GM19025 (cell line): ENCODE results near the gene CPPED1.

Source experiments
- ATAC-seq: cut with Tn5 transposase; IDR thresholded peaks from one replicate; pipeline ENCODE4 v1.9.1; 2021; ENCODE audit warnings: mild to moderate bottlenecking, low read depth, moderate library complexity; ENCODE audit not compliant: unreplicated experiment

CPPED1 gene

DNA sequence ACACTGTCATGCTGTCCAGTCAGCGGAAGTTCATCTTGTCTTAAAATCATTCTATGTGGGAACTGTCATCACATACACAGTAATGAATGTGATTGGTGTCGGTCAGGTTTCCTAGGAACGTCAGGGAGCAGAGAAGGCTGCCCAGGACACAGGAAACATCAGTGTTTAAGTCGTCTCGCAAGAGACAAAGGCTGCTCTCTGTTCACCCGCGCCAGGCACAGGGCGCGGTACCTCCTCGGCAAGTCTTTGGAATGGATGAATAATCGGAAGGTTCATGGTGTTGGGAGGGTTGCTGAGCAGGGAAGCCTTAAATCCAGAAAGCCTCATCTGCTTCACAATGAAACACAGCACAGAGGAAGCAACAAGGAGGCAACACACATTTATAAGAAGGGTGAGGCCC is 148.2 kb downstream of the CPPED1 start:
- no peak for ATAC-seq

DNA sequence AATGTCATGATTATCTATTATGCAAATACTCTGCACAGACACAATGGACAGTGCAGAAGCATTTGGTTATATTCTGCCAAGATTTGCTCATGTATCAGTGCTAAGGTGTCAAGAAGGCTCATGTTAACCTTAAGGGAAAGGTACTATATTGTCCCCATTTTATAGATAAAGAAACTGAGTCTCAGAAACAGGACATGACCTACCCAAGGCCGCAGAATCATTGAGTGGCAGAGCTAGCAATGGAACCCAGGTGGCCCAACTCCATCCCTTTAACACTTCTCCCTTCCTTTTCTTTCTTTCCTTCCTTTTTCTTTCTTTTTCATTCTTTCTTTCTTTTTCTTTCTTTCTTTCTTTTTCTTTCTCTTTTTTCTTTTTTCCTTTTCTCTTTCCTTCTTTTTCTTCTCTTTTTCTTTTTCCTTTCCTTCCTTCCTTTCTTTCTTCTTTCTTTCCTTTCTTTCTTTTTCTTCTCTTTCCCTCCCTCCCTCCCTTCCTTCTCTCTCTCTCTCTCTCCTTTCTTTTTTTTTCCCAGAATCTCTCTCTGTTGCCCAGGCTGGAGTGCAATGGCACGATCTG is 149.8 kb downstream of the CPPED1 start:
- no peak for ATAC-seq

DNA sequence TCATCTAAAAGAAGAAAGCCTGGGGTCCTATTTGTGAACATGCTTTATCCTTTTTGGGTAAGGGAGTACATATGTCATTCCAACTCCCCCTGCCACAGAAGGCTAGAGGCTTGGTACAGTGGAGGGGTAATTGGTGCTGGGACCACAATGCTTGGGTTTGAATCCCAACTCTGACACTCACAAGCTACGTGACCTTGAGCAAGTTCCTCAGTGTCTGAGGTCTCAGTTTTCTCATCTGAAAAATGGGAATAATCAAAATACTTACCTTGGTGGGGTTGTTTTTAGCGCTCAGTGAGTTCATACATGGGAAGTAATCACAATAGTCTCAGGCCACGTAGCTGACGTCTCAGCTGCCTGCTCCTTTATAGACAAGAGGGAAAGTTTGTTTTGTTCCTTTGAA is 150.8 kb downstream of the CPPED1 start:
- no peak for ATAC-seq

DNA sequence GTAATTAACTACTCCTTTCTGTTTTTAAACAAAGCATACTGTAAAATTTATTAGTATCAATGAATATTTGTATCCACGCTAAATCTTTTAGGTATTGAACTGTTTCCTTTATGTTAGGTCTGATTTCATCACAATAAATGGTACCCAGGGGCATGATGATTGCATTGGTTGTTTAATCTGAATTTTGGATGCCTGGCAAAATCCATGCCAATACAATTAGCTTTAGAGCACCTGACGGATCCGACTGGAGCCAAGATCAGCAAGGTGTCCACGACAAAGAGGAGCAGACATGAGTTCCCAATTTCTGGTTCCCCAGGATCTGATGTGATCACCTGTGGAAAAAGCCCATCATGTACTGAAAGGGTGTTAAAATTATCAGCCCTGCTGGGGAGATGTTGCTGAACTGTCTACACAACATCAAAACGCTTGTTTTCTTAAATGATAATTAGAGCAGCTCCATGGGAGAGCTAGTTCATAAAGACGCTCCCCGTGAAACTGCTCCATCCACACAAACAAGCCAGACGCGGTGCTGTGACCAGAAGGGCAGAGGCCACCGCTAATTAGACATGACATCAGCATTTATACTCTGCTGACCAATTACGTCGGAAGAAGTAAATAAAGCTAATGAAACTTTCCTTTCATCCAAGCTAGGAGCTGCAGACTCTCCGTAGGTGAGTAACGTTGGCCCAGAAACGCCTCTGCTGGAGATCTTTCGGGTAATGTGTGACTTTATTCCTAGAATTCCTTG is 151.7 kb downstream of the CPPED1 start:
- no peak for ATAC-seq

DNA sequence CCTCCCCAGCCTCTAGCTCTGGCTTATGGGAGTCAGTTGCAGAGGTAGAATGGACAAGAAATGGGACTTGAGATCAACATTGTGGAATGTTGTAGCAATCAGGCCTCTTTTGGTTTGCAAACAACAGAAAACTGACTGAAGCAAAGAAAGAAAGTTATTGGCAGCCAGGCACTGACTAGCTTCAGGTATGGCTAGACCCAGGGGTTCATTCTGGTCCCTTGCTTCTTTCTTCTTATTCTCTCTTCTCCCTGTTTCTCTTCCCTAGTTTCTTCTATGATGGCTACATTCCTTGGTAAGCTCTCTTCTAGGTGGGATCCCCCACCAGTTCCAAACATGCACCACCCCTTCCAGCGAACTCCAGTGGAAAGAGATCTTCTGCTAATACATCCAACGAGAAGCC is 154.3 kb downstream of the CPPED1 start:
- no peak for ATAC-seq

DNA sequence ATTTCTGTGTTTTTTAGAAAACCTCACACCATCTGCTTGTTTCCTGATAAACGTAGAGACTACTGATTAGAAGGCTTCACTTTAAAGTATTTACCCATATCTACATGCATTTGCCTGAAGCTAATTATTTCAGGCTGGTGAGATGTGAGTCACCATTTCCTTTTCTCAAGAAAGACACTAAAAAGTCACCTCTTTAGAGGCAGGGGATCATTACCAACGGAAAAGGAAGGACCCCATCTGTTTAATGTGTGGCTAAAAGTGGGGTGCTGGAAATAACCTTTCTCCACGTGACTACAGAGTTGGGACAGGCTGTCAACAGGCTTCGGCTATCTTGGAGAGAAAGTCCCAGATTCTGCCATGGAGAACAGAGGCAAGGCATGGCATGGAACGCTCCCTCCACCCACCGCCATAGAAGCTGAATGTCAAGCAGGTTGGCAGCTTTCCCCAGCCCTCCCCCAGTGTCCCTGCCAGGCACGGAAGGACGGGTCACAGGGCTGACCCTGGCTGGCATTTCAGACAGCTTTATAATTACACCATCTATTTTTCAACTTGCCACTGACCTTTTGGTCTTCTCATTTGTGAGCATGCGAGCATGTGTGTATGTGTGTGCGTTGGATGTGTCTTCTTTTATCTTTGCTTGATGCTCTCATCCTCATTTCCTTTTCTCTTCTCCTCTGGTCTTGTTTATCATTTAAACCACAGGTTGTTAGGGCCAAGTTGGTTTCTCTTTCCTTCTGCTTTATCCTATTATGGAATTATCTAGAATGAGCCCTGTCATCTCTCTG is 157.0 kb downstream of the CPPED1 start:
- peak; percentile 46 for ATAC-seq

DNA sequence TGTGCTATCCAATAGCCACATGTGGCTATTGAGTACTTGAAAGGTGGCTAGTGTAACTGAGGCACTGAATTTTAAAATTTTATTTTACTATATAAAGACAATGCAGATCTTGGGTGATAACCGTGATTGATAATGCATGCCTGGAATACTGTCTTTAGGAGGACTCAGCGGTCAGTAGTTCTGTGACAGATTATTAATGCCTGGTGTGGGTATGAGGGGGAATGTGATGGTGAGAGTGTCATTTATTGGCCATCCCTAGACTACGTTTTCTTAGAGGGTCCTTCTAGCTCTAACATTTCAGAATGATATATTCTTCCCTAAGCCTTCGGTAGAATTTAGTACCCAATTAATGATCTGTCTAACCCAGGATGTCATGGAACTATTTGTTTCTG is 157.6 kb downstream of the CPPED1 start:
- ATAC-seq: no peak

DNA sequence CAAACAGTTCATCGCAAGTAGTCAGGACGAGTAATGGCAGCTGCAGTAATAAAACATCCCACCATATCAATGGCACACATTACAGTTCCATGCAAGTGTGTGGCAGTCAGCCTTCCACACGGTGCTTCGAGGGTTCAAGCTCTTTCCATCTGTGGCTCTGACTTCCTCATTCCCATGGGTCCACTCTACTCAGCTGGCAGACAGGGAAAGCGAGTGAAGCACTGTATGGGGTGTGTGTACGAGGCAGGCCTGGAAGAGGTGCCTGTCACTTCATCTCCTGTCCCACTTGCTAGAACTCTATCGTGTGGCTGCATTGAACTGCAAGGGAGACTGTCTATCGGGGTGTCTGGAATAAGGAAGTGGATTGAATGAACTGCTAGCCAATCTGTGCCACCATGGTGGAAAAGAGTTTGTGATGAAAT is 160.6 kb downstream of the CPPED1 start:
- ATAC-seq: no peak

DNA sequence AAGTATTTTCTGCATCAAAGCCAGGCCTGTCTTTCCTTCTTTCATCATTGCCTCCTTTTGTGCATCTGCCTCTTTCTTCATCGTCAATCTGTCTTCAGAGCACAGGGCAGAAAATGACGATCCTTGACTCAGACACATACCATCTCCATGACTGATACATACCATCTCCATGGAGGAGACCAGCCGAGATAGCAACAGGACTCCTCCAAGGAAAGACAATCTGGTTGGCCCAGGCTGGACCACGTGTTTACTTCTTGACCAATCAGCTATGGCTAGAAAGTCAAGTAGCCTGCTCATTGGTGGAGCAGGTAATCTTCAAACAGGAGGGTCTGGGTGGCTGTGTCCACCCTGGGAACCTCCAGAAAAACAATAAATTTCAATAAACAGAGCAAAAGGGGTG is 164.6 kb downstream of the CPPED1 start:
- no peak for ATAC-seq

DNA sequence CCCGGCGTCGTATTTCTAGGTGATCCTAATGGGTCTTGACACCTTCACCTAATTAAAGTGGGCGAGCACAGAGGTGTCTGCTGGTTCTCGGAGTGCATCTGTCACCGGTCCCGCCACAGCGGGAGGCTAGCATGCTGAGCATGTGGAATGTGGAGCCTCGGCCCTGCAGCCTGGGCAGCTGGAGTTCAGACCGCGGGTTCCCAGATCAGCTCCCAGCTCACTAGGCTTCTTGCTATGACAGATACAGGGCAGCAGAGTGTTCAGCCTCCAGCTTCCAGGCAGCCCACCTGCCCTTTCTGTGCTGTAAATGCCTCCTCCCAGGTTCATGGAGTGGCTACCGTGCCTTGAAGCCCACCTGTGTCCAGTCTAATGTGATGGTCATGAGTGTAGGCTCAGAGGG is 166.7 kb downstream of the CPPED1 start:
- no peak for ATAC-seq

DNA sequence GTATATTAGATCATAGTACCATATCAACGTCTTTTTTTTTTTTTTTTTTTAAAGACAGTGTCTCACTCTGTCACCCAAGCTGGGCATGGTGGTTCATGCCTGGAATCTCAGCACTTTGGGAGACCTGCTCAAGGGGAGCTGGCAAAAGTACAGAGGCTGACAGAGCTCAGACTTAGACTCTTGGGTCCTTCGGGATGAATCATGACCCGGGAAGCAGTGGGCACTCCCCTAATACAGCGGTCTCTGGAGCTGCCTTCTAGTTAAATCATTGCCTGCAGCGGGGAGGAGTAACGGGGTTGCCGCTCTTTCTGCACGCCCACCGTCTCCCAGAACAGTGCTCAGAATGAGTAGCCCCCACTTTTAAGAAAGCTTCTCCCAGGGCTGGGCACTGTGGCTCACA is 174.4 kb downstream of the CPPED1 start:
- no peak for ATAC-seq

DNA sequence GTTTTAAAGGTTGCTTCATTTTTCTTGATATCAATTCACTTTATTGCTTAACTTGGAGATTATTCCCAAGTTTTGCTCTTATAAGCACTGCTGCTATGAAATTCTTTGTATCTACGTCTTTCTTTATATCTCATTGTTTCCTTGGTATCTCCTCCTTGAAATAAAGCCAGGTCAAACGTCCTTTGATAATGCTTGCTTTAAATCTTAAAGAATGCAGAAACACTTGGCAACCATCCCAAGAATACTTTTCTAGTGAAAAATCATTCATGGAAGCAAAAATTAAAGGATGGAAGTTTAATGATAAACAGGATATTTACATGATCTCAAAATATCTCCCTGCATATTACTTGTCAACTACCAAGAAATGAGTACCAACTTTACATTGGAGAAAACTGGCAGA is 175.2 kb downstream of the CPPED1 start:
- no peak for ATAC-seq

DNA sequence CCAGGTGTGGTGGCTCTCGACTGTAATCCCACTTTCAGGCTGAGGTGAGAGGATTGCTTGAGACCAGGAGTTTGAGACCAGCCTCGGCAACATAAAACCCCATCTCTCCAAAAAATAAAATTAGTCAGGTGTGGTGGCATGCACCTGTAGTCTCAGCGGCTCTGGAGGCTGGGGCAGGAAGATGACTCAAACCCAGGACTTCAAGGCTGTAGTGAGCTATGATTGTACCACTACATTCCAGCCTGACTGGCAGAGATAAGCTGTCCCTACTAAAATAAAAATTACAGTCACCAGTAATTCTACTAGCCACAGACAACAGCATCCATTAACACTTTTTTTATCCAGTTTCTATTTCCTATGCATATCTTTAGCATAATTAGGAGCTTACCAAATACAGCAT is 176.3 kb downstream of the CPPED1 start:
- ATAC-seq: no peak

DNA sequence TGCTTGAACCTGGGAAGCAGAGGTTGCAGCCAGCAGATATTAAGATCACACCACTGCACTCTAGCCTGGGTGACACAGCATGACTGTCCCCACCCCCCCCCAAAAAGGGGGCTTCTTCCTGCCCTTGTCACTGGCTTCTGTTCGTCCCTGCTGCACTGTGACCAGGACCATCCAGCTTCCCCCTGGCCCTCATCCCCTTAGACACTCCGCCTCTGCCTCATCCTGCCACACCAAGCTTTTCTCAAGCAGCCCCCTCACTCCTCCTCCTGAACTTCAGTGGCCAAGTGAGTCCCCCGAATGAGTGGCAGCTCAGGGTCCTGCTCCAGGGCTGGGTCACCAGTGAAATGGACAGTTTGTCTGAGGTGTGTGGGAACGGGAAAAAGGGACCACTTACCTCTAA is 177.3 kb downstream of the CPPED1 start:
- no peak for ATAC-seq

DNA sequence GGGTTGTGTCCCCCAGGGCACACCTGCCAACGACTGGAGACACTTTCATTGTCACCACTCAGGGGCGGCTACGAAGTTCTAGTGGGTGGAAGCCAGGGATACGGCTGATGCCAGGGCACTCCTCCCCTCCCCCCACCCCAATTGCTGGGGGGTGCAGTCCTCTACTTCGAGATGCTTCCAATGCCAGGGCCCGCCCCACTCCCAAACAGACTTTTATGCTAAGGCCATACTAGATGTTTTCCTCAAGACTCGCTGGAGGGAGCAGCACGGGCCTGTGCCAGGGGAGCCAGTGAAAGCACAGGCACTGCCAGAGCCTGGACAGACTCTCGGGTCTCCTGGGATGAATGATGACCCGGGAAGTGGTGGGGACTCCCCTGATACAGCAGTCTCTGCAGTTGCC is 178.0 kb downstream of the CPPED1 start:
- ATAC-seq: no peak

DNA sequence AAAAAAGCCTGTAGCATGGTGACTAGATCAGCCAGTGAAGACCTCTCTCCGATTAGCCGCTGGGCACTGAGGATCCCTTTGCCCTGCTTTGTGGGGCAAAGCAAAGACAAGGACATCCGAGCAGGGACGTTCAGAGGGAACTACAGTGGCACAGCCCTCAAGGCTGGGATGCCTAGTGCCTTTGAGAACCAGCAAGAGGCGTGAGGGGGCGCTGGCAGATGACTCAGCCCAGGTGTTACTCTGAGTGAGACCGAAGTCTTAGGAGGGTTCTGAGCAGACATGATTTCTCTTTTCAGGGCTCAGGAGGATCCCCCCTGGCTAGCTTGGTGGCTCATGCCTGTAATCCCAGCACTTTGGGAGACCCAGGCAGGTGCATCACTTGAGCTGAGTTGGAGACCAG is 178.6 kb downstream of the CPPED1 start:
- ATAC-seq: no peak

DNA sequence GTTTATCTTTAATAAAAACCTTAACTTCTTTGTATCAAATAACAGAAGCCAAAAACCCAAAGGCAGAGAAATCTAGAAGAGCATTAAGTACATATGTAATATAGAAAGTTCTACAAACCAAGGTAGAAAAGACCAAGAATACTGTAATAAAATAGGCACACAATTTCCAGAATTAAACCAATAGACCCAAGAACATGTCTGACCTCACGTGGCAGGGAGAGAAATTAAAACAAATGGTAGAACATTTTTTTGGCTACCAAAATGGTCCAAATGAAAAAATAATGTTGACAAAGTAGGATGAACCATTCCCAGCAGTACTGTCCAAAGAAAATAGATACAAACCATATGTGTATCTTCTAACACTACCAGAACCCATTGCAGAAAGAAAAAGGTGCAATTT is 183.5 kb downstream of the CPPED1 start:
- ATAC-seq: no peak

DNA sequence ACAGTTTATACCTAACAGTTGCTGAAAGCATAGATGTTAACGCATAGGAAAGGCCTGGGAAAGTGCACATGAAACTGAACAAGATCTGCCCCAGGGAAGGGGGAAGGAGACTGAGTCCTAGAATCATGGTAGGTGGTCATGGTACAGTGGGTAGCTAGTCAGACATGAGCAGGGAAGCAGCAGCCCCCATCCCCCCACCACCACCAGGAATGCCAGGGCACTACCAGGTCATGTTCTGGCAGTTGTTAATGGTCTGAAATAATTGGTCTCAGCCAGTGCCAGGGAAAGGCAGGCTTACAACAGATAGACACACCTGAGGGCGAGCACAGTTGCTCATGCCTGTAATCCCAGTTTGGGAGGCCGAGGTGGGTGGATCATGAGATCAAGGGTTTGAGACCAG is 185.2 kb downstream of the CPPED1 start:
- no peak for ATAC-seq

DNA sequence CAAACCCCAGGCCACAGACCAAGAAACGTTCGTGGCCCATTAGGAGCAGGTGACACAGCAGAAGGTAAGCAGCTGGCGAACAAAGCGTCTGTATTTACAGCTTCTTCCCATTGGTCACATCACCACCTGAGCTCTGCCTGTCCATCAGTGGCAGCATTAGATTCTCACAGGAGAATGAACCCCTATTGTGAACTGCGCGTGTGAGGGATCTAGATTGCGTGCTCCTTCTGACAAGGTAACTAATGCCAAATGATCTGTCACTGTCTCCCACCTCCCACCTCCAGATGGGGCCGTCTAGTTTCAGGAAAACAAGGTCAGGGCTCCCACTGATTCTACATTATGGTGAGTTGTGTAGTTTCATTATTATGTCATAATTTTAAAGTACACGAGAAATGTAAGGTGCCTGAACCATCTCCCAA is 186.3 kb downstream of the CPPED1 start:
- no peak for ATAC-seq

DNA sequence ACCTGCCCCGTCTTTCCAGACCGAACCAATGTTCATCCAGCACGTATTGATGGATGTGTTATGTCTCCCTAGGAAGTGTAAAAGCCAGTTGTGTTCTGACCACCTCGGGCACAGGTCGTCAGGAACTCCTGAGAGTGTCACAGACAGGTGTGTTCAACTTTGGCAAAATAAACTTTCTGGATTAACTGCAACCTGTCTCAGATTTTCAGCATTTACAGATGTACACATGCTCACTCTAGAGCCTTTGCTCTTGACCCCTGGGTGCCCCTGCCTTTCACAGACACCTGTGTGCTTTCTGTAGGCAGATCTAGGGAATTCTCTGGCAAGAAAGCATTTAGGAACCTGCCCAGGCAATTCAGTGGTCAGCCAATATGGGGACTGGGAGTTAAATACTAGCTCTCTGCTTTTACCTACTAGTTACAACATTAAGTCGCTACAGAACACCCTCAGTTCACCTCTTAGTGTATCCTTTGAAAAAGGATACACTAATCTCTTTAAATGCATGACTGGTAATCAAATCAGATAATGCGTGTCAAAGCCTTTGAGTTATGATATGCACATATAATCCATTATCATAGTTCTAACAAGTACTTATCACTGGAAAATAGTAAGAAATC is 188.9 kb downstream of the CPPED1 start:
- no peak for ATAC-seq

DNA sequence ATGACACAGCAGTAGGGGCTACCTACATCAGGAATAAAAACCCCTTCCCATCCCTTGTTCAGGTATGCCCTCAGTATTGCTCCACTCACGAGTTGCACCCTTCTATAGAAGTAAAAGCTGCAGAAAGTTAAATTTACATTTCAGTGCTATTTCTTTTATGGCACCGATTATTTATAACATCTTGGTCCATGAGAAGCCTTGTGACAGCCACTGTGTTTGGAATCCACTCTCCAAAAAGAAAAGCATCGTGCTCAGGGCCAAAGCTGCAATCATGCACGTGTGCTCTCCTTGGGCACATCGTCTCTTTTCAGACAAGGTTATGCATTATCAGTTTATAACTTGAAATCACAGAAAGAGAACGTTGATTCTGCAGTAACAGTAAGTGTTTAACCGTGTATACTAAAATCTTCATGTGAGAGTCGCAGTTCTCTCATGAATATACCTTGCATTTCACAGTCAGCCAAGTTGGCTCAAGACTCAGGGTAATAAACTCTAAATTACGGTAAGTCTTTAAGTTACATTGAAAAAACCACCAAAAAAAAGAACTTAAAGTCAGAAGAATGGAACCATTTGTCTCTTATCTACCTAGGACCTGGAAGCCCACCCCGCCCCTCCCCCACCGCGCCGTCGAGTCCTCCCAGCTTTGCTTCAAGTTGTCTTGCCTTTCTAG is 189.6 kb downstream of the CPPED1 start:
- no peak for ATAC-seq
